Stimulated activated CD4-positive, alpha-beta T cell treated with anti-CD3 and anti-CD28 coated beads, Interleukin-15, amount 100 ng/mL, for 1 hour (primary cell): ENCODE results near the gene DPYSL3.
"Not testable (repeated sequence)": the region's sequence is repeated elsewhere in the genome, so short reads cannot be mapped to it uniquely, and the experiment has no call there.

Experiments used
- DNase-seq, 2 donors: peaks; one replicate each; pipeline ENCODE4 v3.0.0-alpha.2; 2020; ENCODE audit warnings: low read depth in 1 of 2, low spot score in 1 of 2

Gene DPYSL3

GRCh38 chr5:147373328-147373727 lies 136.5 kb downstream of the DPYSL3 start:
- no peak for DNase-seq

GRCh38 chr5:147372191-147372590 lies 137.7 kb downstream of the DPYSL3 start:
- DNase-seq: no peak

- no peak for DNase-seq
Observed at GRCh38 chr5:147371290-147371689, 138.6 kb downstream of the DPYSL3 start.

GRCh38 chr5:147369742-147370374 lies 140.0 kb downstream of the DPYSL3 start:
- DNase-seq: no peak

GRCh38 chr5:147367381-147367780 lies 142.5 kb downstream of the DPYSL3 start:
- not testable (repeated sequence) for DNase-seq

- DNase-seq: no peak
Observed at GRCh38 chr5:147361441-147362175, 148.3 kb downstream of the DPYSL3 start.

- DNase-seq: no peak
Observed at GRCh38 chr5:147360816-147361215, 149.1 kb downstream of the DPYSL3 start.

GRCh38 chr5:147359581-147359980 lies 150.3 kb downstream of the DPYSL3 start:
- no peak for DNase-seq

- DNase-seq: no peak
Observed at GRCh38 chr5:147359101-147359500, 150.8 kb downstream of the DPYSL3 start.

- no peak for DNase-seq
Observed at GRCh38 chr5:147349241-147349640, 160.6 kb downstream of the DPYSL3 start.

- DNase-seq: no peak
Observed at GRCh38 chr5:147348451-147348850, 161.4 kb downstream of the DPYSL3 start.

- DNase-seq: no peak
Observed at GRCh38 chr5:147348046-147348445, 161.8 kb downstream of the DPYSL3 start.

GRCh38 chr5:147346006-147346561 lies 163.8 kb downstream of the DPYSL3 start:
- no peak for DNase-seq

GRCh38 chr5:147344861-147345260 lies 165.0 kb downstream of the DPYSL3 start:
- DNase-seq: no peak

- no peak for DNase-seq
Observed at GRCh38 chr5:147341345-147341744, 168.5 kb downstream of the DPYSL3 start.

GRCh38 chr5:147340941-147341340 lies 168.9 kb downstream of the DPYSL3 start:
- DNase-seq: no peak
